T-helper 22 cell (primary cell): ENCODE results near the gene WNT7B.
A peak's percentile ranks its signal among the peaks of the same experiment; 100 is the strongest.

Experiments
- DNase-seq: peaks from one replicate; pipeline ENCODE4 v3.0.0-alpha.2; 2020; ENCODE audit warnings: low read depth

The WNT7B gene

GRCh38 chr22:45995405-45996101 lies 18.6 kb upstream of the WNT7B start:
- no peak for DNase-seq

- DNase-seq: peak; percentile 32
These were observed 17.8 kb upstream of the WNT7B start for GRCh38 chr22:45994491-45995404.

GRCh38 chr22:45993841-45994240 lies 16.9 kb upstream of the WNT7B start:
- DNase-seq: no peak

GRCh38 chr22:45993143-45993692 lies 16.3 kb upstream of the WNT7B start:
- no peak for DNase-seq

GRCh38 chr22:45992737-45993136 lies 15.8 kb upstream of the WNT7B start:
- no peak for DNase-seq

- no peak for DNase-seq
These were observed 14.1 kb upstream of the WNT7B start for GRCh38 chr22:45991098-45991497.

GRCh38 chr22:45987136-45987861 lies 10.3 kb upstream of the WNT7B start:
- DNase-seq: no peak

- no peak for DNase-seq
These were observed 7.5 kb upstream of the WNT7B start for GRCh38 chr22:45984316-45984916.

- DNase-seq: no peak
These were observed 6.8 kb upstream of the WNT7B start for GRCh38 chr22:45983797-45984196.

- no peak for DNase-seq
These were observed 3.8 kb upstream of the WNT7B start for GRCh38 chr22:45980761-45981160.

GRCh38 chr22:45980268-45980570 lies 3.3 kb upstream of the WNT7B start:
- no peak for DNase-seq

GRCh38 chr22:45978275-45978713 lies 1.3 kb upstream of the WNT7B start:
- DNase-seq: no peak

- no peak for DNase-seq
These were observed 751 bp upstream of the WNT7B start for GRCh38 chr22:45977551-45978274.

GRCh38 chr22:45976254-45977002 lies 534 bp downstream of the WNT7B start:
- no peak for DNase-seq

- no peak for DNase-seq
These were observed 1.5 kb downstream of the WNT7B start for GRCh38 chr22:45975164-45976161.

GRCh38 chr22:45974498-45974897 lies 2.5 kb downstream of the WNT7B start:
- DNase-seq: no peak

- DNase-seq: no peak
These were observed 4.1 kb downstream of the WNT7B start for GRCh38 chr22:45972889-45973253.

- no peak for DNase-seq
These were observed 4.7 kb downstream of the WNT7B start for GRCh38 chr22:45972091-45972888.
